WTC11 (cell line): ENCODE measurements around the gene PRR7.

Source experiments
- CTCF ChIP-seq: fragments of 200-600 bp; IDR thresholded peaks from 2 replicates; pipeline ENCODE4 v1.8.0; 2022; ENCODE audit warnings: antibody characterized with exemption
- IRF2 ChIP-seq: sonication (generic); formaldehyde crosslinking; IDR thresholded peaks from 2 replicates; pipeline ENCODE4 v1.8.0; 2022; ENCODE audit warnings: low read depth, missing genetic modification reagents, borderline replicate concordance
- NFATC4 ChIP-seq: fragments of 250-450 bp; sonication (Bioruptor Pico); IDR thresholded peaks from 2 replicates; pipeline ENCODE4 v1.9.0; 2021; ENCODE audit warnings: mild to moderate bottlenecking
- TF ChIP-seq, protein P1 (sequence below): sonication (generic); formaldehyde crosslinking; IDR thresholded peaks from 2 replicates; pipeline ENCODE4 v1.8.0; 2022; ENCODE audit warnings: mild to moderate bottlenecking, missing genetic modification reagents

DNA sequence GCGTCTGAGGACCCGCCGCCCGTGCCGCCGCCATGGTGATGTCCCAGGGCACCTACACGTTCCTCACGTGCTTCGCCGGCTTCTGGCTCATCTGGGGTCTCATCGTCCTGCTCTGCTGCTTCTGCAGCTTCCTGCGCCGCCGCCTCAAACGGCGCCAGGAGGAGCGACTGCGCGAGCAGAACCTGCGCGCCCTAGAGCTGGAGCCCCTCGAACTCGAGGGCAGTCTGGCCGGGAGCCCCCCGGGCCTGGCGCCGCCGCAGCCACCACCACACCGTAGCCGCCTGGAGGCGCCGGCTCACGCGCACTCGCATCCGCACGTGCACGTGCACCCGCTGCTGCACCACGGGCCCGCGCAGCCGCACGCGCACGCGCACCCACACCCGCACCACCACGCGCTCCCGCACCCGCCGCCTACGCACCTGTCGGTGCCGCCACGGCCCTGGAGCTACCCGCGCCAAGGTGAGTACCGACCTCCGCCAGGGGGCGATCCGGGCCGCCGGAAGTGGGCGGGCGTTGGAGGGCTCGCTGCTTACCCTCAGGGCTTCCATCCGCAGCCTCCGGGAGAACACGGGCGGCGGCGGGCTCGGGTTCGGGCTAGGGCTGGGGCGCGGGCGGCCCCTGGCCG is 8.5 kb downstream of the PRR7 start:
- peak; percentile 43 for TF ChIP-seq CTCF
- no peak for TF ChIP-seq IRF2 (CRISPR knock-in tag)
- TF ChIP-seq, protein P1, sequence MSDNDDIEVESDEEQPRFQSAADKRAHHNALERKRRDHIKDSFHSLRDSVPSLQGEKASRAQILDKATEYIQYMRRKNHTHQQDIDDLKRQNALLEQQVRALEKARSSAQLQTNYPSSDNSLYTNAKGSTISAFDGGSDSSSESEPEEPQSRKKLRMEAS (CRISPR knock-in tag): peak; percentile 56; the same call in 1 of the 2 replicates
- TF ChIP-seq NFATC4 (CRISPR knock-in tag): peak; percentile 84
